ENCODE data around the gene ZBTB46.

DNA sequence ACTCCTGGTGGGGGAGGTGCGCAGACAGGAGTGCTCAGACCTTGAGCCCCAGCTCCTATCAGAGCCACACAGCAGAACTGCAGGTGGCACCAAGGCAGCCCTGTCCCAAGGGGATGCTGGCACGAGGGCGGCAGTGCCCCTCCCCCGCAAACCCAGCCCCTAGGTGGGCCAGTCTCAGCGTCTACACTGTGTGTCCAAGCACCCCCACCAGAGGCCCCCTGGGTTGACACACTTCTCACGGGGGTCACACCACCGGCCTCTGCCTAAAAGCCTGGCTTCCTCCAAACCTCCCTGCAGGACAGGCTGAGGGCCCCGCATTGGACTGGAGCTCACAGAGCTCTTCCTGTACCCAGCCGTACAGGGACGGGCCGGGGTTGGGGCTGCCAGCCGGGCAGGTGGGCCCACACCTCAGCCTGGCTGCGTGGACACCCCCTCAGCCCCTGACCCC, 83.4 kb downstream of the ZBTB46 start:
- TF ChIP-seq, protein P1, sequence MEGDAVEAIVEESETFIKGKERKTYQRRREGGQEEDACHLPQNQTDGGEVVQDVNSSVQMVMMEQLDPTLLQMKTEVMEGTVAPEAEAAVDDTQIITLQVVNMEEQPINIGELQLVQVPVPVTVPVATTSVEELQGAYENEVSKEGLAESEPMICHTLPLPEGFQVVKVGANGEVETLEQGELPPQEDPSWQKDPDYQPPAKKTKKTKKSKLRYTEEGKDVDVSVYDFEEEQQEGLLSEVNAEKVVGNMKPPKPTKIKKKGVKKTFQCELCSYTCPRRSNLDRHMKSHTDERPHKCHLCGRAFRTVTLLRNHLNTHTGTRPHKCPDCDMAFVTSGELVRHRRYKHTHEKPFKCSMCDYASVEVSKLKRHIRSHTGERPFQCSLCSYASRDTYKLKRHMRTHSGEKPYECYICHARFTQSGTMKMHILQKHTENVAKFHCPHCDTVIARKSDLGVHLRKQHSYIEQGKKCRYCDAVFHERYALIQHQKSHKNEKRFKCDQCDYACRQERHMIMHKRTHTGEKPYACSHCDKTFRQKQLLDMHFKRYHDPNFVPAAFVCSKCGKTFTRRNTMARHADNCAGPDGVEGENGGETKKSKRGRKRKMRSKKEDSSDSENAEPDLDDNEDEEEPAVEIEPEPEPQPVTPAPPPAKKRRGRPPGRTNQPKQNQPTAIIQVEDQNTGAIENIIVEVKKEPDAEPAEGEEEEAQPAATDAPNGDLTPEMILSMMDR (IDR thresholded peaks at IDR 0.05): no peak
- TF ChIP-seq POLR2A (IDR thresholded peaks at IDR 0.05) (no peak), POLR2AphosphoS5 (IDR thresholded peaks at IDR 0.05; ENCODE audit: insufficient read depth in 1 of 2, low read depth in 1 of 2) (no peak)

Measured in vagina (tissue), 2 donors.